UCSD-AML1 (cell line): ENCODE results near the gene URB2.
A peak's percentile ranks its signal among the peaks of the same experiment; 100 is the strongest.
"Not testable (repeated sequence)": the region's sequence is repeated elsewhere in the genome, so short reads cannot be mapped to it uniquely, and the experiment has no call there.

Experiments used
- DNase-seq: peaks from one replicate; lab custom pipeline; 2025; ENCODE audit not compliant: unreplicated experiment; lab: John Stamatoyannopoulos, UW

URB2 gene

DNA sequence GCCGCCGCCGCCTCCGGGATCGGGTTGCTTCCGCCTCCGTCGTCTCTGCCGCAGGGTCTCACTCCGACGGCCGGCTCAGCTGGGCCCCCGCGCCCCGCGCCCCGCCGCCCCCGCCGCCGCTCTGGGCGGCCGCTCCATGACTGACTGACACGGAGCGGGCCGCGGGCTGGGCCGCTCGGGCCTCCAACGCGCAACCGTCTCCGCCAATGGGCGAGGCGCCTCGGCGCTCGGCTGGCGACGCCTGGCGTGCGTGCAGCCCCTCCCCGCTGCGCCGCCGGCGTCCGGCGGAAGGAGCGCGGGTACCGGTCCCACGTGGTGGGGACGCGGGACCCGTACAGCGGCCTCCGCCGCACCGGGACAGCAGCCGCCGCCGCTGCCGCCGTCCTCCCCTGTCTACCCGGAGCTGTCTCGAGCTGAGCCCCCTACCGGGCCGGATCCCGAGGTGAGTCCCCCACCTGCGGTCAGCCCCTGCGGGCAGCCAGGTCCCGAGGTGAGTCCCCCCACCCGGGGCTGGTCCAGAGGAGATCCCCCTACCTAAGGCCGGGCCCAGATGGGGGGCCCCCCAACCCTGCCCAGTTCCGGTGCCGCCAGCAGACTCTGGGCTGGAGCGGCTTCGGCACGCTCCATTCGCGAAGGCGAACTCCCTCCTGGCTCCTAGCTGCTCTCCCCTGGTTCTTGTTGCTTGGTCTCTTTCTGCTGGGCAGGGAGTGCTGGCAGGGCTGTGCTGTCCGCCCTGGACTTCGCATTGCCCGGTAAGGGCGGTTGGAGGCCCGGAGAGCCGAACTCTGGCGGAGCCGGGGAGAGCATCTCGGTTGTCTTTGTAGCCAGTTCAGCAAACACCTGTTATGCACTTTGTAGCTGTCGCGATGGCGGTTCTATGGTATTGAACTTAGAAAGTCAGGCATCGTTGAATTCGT lies at the start of gene URB2, which contains the start of gene TAF5L:
TSS of gene URB2 (plus strand) at position 333 of the 917 bp plus-strand sequence. CDS start 1,387 bp downstream, outside the sequence.
TSS of gene TAF5L (minus strand) at position 208 of the 917 bp plus-strand sequence. CDS start 11,640 bp downstream, outside the sequence.
- DNase-seq, result peak; percentile 89

DNA sequence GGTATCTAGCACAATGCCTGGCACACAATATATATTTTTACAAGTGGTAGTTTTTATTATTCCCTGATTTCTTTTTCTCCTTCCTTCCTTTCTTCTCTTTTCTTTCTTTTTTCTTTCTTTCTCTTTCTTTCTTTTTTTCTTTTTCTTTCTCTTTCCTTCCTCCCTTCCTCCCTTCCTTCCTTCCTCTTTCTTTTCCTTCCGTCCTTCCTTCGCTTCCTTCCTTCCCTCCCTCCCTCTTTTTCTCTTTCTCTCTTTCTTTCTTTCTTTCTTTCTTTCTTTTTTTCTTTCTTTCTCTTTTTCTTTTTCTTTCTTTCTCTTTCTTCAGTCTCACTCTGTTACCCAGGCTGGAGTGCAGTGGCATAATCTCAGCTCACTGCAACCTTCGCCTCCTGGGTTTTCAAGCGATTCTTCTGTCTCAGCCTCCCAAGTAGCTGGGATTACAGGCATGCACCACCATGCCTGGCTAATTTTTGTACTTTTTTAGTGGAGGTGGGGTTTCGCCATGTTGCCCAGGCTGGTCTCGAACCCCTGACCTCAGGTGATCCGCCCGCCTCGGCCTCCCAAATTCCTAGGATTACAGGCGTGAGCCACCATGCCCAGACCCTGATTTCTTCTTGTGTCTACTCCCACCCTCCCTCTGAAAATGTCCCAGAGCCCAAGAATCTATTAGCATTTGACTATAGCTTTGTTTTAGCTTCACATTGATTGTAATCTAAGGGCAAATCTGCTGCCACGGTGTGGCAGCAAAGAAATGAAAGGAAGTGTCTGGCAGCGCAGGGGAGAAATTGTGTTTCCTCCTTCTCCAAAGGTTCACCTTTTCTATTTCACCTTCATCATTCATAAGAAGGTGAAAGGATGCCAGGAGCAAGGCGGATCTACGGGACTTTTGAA lies 47.6 kb upstream of the URB2 start:
- no peak for DNase-seq

DNA sequence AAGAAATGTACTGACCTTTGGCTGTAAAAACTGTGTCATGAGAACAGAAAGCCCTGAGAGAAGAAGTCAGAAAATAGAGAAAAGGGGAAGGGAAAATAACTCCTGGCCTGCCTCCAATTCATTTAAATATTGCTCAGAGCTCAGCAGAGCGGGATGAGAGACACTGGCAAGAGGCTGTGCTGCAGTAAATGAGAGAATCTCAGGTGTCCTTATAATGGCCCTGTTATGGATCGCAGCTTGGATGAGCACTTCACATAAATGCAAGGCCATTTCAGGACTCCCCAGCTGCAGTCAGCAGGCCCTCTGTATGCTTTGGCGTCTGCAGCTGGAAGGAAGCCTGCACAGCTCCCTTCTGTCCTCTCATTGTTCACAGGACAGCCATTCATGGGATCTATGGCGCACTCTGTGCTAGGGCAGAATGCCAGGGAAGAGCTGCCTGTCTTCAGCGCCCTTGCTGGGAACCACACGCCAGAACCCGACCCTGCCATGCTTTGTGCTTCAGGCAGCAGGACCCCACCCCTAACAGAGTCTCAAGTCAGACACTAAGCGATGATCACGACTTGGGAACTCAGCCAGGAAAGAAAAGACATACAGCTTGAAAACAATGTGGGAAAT lies 46.9 kb upstream of the URB2 start:
- no peak for DNase-seq

DNA sequence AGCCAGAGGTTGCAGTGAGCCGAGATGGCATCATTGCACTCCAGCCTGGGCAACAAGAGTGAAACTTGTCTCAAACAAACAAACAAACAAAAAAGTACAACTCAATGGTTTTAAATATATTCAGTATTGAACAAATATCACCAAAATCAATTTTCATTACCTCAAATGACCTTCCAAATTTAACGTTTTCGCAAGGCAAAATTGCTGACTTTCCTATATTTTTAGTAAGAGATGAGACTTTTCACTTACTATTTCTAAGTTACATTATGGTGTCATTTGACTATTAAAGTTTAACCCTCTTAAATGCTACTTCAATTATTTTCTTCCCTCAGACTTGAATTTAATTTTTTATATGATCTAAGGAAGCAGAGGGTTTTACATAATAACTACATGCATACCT lies 44.6 kb upstream of the URB2 start:
- no peak for DNase-seq

DNA sequence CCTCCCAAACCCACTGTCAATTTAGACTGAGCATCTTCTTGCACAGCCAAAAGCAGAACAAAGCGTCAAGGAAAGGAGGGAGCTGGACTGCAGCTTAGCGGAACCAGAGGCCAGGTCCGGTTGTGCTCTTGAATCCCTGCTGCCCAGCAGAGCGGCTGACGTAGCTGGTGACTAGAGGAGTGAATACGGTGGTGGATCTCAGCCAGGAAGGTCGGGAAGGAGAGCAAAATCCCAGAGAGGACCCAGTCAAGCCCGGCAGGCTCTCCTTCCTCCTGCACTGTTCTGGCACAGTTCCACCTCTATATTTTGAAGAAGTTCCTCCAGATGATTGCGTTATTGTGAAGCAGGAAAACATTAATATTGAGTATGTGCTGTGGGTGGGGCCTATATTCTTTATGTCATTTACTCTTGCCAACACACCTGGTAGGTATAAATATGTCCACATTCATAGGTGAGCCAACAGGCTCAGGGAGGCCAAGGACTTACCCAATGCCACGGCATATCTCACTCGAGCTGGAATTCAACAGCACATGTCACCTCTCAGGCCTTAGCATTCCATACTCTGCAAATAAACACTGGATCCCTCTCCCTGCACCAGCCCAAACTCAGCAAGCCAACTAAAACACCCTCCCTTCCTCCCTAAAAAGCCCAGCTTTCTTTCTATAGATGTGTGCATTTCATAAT lies 43.9 kb upstream of the URB2 start:
- no peak for DNase-seq

DNA sequence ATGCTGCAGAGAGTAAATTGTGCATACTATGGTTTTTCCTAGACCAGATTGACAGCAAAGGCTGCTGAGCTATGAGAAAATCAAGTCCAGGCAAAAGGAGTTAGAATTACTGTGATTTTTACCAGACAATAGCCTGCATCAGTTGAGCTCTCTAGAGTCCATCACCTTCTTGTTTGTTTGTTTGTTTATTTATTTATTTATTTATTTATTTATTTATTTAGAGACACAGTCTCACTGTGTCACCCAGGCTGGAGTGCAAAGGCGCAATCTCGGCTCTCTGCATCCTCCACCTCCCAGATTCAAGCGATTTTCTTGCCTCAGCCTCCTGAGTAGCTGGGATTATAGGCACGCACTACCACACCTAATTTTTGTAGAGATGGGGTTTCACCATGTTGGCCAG lies 43.3 kb upstream of the URB2 start:
- no peak for DNase-seq

DNA sequence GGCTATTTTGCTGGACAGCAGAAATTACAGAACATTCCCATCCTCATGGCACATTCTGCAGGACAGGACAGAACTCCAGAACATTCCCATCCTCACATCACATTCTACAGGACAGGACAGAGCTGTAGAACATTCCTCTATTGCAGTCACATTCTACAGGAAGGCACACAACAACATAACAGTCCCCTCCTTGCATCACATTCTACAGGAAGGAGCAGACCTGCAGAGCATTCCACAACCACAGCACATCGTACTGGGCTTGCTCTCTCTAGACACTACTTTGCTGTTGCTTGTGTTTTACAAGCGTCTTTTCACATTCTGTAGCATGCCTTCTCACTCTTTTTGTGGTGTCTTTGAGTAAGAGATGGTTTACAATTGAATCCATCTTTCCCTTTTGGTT lies 40.7 kb upstream of the URB2 start:
- DNase-seq, result no peak

DNA sequence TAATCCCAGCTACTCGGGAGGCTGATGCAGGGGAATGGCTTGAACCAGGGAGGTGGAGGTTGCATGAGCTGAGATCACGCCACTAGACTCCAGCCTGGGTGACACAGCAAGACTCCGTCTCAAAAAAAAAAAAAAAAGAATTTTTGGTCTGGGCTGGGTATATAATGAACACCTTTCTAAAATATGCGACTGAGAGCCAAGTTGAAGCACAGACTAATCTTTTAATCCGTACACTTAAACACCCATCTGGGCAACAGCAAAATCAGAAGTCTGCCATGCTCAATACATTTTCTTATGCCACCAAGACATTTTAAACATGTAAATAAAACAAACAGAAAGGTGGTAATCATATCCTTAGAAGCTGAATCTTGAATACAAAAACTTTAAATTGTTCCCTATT lies 35.9 kb upstream of the URB2 start:
- no peak for DNase-seq

DNA sequence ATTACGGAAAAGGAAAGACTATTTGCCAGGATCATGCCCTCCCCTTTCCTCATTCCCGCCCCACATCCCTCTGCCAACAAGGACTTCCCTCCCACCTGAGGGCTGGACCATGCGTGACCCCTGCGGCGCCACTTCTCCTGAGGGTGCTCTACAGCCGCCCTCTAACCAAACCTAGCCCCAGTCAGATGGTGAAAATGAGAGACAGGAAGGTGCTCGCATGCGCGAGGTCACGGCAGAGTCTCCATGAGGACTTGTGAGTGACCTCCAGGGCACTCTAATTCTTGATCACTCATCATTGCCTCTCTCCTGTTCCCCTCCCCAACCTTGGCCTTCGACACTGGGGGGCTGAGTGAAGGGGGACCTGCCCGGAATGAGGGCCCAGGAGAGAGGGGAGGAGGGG lies 32.2 kb upstream of the URB2 start:
- no peak for DNase-seq

DNA sequence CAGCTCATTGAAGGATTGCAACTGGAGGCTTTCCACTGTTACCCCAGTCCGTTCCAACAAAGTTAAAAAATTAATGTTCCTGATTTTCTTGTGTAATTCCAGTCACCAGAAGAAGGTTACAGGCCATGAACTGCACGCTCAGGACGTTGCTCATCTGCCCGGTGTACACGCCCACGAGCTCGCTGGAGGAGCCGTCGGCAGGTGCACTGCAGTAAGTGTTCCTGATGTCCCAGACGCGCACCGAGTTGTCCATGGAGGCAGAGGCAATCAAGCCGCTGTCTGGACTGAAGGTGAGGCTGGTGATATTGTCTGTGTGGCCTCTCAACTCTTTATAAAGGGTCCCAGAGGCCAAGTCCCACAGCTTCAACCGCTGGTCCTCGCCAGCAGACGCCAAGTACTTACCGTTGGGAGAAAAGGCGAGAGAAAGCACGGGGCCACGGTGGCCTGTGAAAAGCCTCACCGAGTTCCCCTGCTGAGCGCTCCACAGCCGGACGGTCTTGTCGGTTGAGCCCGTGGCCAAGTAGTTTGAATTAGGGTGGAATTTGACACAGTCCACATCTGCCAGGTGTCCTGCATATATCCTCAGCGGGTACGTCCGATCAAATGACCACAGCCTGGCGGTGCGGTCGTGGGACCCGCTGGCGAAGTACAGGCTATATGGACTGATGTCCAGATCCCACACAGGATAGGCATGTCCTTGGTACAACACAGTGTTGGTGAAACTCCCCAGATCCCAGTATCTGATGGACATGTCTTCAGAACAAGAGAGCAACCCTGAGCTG lies 31.6 kb upstream of the URB2 start:
- DNase-seq, result no peak

DNA sequence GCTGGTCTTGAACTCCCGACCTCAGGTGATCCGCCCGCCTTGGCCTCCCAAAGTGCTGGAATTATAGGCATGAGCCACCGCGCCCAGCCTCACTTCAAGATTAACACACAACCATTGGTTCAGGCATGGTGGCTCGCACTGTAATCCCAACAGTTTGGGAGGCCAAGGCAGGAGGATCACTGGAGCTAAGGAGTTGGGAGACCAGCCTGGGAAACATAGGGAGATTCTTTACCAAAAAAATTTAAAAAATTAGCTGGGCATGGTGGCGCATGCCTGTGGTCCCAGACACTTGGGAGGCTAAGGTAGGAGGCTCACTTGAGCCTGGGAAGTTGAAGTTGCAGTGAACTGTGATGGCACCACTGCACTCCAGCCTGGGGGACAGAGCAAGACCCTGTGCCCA lies 30.2 kb upstream of the URB2 start:
- not testable (repeated sequence) for DNase-seq

DNA sequence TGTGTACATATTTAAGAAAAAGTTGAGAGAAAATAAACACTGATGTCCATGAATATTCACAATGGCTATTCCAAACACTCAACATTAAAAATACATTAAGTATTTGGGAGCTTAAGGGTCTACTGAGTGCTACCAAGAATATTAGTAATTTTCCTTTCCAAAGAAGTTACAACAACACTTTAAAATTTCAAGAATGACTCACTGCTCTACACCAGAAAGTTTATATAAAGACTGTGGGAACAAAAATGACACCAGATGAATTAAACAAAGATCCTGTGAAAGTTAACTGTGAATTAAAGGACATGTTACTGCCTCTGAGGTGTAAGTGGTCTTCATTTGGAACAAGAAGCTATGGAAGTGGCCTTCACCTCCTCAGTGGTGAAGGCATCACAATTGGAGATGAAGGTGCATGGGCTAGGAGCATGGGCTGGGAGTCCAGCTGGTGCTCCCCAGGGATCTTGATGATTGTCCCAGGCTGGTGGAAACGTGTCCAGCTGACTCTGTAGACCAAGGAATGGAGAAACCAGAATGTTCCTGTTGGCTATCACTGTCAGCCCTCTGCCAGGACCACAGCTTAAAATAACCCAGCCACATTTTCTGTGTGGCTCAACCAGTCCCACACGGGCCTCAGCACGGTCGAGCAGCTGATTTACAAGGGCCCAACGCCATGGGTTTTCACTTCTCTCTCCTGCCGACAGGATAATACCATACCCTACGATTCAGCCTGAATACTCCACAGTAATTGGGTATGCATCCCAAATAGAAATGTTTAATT lies 28.9 kb upstream of the URB2 start:
- DNase-seq, result no peak

DNA sequence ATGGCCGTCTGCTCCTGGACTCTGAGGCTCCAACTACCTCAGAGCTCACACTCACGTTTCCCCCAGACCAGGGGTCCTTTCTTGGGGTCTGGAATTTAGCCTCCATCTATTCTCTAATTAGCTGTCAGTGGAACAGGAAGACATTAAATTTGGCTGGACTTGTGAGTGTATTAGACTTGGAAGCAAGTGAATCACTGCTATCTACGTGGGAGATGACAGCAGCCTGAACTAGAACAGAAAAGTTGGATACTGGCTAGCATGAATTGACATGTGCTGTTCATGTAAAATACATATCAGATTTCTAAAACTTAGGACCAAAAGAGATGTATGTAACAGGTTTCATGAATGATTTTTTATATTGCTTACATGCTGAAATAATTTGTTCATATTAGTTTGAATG lies 28.2 kb upstream of the URB2 start:
- no peak for DNase-seq

DNA sequence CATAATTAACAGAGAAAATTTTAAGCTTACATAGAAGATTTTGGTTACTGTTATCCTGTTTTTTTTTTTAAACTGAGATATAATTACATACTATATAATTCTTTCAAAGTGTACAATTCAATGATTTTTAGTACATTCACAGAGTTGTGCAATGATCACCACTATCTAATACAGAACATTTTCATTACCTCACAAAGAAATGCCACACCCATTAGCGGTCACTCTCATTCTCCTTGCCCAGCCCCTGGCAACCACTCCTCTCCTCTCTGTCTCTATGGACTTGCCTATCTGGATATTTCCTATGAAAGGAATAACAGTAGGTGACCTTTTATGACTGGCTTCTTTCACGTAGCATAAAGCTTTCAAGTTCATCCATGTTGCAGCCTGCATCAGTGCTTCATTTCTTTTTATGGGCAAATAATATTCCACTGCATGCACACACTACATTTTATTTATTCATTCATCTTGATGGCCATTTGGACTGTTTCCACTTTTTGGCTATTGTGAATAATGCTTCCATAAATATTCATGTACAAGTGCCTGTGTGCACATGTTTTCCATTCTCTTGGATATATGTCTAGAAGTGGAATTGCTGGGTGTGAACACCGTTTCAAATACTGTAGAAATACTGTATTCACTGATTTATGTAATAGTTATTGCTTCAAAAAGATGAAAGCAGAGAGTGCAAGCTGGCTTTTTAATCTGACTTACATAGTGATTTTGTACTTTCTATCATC lies 26.7 kb upstream of the URB2 start:
- no peak for DNase-seq

DNA sequence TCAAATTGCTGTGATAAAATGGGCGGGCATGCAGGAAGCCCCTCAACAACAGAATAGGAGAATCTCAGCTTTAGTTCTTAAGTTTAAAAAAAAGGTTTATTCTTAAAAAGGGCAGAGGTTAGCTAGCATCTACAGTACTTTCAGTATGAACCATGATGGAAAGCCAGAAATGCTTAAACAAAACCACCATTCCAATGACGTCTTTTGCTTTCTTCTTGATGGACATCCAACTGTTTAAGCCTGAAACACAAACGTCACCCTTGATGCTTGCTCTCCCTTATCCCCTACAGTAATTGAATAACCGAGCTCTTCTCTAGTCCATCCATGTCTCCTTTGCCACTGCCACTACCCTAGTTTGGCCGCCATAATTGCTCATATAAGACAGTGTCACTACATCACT lies 25.8 kb upstream of the URB2 start:
- DNase-seq, result no peak

DNA sequence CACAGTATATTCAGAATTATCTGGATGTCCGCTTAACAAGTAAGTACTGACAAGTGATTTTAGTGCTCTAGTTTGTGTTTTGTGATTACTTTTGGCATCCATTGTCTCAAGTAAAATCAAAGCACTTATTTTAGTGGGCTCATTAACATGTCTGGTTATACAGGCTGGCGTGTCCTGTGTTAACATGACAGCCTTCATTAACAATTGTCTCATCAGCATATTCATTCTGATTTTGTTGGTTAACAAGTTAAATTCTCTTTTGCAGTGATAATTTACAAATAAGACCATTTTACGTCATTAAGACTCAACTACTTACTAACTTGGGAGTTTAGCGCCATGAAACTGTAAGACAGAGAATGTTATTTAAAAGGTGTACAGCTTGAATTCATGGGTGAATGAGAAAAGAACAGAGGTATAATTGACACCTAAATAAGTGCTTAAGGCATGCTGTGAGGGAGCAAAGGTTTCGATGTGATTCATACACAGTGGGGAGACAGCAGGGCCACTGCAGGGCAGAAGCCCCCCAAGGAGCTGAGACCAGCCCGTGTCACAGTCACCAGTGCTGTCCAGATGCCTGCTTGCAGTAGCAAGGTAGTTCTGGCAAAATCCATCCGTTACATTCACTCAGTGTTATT lies 22.6 kb upstream of the URB2 start:
- DNase-seq, result no peak

DNA sequence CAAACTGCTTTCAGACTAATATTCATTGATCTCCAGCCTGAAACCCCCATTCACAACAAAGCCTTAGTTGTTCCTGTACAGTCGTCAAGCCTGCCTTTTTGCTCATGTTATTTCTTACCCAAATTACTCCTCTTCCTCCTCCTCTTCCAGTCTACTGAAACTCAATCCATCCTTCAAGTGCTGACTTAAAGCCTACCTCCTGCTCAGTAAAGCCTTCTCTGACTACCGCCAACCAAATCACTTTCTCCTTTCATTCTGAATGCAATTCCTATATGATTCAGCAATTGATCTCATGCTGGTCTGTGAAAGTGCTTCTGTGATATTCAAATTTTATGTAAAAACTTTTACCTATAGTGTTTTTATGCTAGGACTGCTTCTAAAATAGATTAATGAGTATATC lies 18.7 kb upstream of the URB2 start:
- DNase-seq, result no peak

DNA sequence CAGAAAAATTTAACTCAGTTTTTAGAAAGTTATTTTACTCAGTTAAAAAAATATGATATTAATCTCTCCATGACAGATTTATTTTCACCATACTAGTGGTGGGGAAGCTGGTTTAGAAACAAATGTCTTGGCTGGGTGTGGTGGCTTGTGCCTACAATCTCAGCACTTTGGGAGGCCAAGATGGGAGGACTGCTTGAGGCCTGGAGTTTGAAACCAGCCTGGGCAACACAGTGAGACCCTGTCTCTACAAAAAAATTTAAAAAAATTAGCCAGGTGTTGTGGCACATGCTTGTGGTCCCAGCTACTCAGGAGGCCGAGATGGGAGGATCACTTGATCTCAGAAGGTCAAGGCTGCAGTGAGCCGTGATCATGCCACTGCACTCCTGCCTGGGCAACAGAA lies 17.5 kb upstream of the URB2 start:
- DNase-seq, result no peak
